ENCODE measurements around the gene FTCDNL1. TPM values are rescaled to one million over a fixed set of nuclear protein-coding genes. Genes with fewer than 3 reads are reported as not detected.

The FTCDNL1 gene
- total and polyA plus RNA-seq, 2 donors (not counting 1 experiment from before 2014, with no cell fraction given) = 1.7 to 1.9 TPM

DNA sequence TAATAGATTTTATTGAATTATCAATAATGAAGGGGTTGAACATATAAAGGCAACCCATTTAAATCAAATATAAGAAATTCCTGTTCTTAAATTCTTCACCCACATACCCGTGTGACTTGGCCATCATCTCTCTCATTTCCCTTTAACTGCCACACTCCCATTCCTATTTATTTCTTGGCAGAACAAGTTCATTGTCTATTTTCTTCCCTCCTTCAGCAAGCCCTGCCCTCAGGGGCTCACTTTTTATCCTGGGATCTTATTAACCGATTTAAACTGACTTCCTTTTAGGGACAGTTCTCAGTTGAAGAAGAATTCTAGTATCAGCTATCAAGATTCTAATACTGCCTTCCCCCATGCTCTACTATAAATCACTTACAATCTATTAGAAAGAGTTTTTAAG lies 123.2 kb downstream of the FTCDNL1 start:
- Histone ChIP-seq H3K9me3 (ENCODE audit: control extremely low read depth in 1 of 3, control insufficient read depth in 2 of 3, insufficient read depth in 1 of 3, low read length in 2 of 3) (no peaks in the 10 kb centered on the region), H3K27ac (ENCODE audit: low read length in 2 of 2) (no peak overlapping the region), H2AFZ (ENCODE audit: insufficient read depth, low read depth, low read length, poor library complexity, severe bottlenecking) (no peak overlapping the region), H3K27me3 (replicated peaks in 1 of 4; ENCODE audit: control extremely low read depth in 1 of 4, control insufficient read depth in 3 of 4, insufficient read depth in 4 of 4, low read length in 3 of 4) (peaks cover 0 to 8% (median 2%) of the 10 kb centered on the region in 4 experiments), H3K4me3 (ENCODE audit: control extremely low read depth in 1 of 5, extremely low read depth in 1 of 5, insufficient read depth in 1 of 5, low read depth in 2 of 5, low read length in 4 of 5) (no peak overlapping the region), H3K4me1 (ENCODE audit: control insufficient read depth in 2 of 2, insufficient read depth in 2 of 2, low read length in 2 of 2) (no peaks in the 10 kb centered on the region), H3K36me3 (replicated peaks in 1 of 2; ENCODE audit: control extremely low read depth in 1 of 2, control insufficient read depth in 1 of 2, extremely low read depth in 1 of 2, insufficient read depth in 2 of 2, low read length in 1 of 2) (no peaks in the 10 kb centered on the region), H3K4me2 (replicated peaks; ENCODE audit: low read depth, low read length, poor library complexity, severe bottlenecking) (no peak overlapping the region), H3K79me2 (ENCODE audit: control insufficient read depth, insufficient read depth, low read length) (no peaks in the 10 kb centered on the region), H3K9ac (ENCODE audit: low read length) (no peak overlapping the region), H4K20me1 (ENCODE audit: control insufficient read depth, insufficient read depth, low read length, poor library complexity, severe bottlenecking) (no peaks in the 10 kb centered on the region)
- POLR2A ChIA-PET = no interaction called here
- Mint-ChIP-seq H3K4me3 (no peak overlapping the region), H3K27ac (no peak overlapping the region), H3K4me1 (no peaks in the 10 kb centered on the region), H3K27me3 (peaks cover 22% of the 10 kb centered on the region), H3K9me3 (ENCODE audit: insufficient read depth) (no peaks in the 10 kb centered on the region)
- WGBS (ENCODE audit: insufficient coverage) = 93% methylated on average over 1 of the region's 2 CpGs
- no peak for ATAC-seq (ENCODE audit: low read depth)
- intact Hi-C loops (cut with micrococcal nuclease) = no loop called here
- TF ChIP-seq EZH2 (IDR thresholded peaks at IDR 0.05; ENCODE audit: borderline replicate concordance, insufficient read depth, low read depth, low read length, poor library complexity, severe bottlenecking) = no peak
- TF ChIP-seq, protein P1, sequence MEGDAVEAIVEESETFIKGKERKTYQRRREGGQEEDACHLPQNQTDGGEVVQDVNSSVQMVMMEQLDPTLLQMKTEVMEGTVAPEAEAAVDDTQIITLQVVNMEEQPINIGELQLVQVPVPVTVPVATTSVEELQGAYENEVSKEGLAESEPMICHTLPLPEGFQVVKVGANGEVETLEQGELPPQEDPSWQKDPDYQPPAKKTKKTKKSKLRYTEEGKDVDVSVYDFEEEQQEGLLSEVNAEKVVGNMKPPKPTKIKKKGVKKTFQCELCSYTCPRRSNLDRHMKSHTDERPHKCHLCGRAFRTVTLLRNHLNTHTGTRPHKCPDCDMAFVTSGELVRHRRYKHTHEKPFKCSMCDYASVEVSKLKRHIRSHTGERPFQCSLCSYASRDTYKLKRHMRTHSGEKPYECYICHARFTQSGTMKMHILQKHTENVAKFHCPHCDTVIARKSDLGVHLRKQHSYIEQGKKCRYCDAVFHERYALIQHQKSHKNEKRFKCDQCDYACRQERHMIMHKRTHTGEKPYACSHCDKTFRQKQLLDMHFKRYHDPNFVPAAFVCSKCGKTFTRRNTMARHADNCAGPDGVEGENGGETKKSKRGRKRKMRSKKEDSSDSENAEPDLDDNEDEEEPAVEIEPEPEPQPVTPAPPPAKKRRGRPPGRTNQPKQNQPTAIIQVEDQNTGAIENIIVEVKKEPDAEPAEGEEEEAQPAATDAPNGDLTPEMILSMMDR (IDR thresholded peaks at IDR 0.05) = no peak
- CTCF ChIA-PET = interaction anchor here (1.2 kb wide), 1 partner anchor 10 kb away, joined by 3 read pairs; no protein-coding TSS in a partner anchor
- no peak for DNase-seq

DNA sequence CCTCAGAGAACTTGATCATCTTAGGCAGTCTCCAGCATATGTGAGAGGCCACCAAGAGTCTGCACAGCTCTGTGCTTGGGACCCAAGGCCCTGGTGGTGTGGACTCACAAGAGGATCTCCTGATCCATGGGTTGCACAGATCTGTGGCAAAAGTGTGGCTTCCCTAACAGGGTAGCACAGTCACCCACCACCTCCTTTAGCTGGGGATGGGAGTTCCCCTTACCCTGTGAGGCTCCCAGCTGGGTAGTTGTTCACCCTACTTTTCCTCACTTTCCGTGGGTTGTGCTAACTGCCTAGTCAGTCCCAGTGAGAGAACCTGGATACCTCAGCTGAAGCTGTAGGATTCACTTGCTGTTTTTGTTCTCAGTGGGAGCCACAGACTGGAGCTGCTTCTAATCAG lies 123.7 kb downstream of the FTCDNL1 start:
- Histone ChIP-seq H3K27ac (ENCODE audit: low read length in 2 of 2) (no peak overlapping the region), H3K27me3 (replicated peaks in 1 of 4; ENCODE audit: control extremely low read depth in 1 of 4, control insufficient read depth in 3 of 4, insufficient read depth in 4 of 4, low read length in 3 of 4) (peaks cover 0 to 8% (median 2%) of the 10 kb centered on the region in 4 experiments), H2AFZ (ENCODE audit: insufficient read depth, low read depth, low read length, poor library complexity, severe bottlenecking) (no peak overlapping the region), H3K9me3 (ENCODE audit: control extremely low read depth in 1 of 3, control insufficient read depth in 2 of 3, insufficient read depth in 1 of 3, low read length in 2 of 3) (no peaks in the 10 kb centered on the region), H3K9ac (ENCODE audit: low read length) (no peak overlapping the region), H3K4me2 (replicated peaks; ENCODE audit: low read depth, low read length, poor library complexity, severe bottlenecking) (no peak overlapping the region), H4K20me1 (ENCODE audit: control insufficient read depth, insufficient read depth, low read length, poor library complexity, severe bottlenecking) (no peaks in the 10 kb centered on the region), H3K4me1 (ENCODE audit: control insufficient read depth in 2 of 2, insufficient read depth in 2 of 2, low read length in 2 of 2) (no peaks in the 10 kb centered on the region), H3K79me2 (ENCODE audit: control insufficient read depth, insufficient read depth, low read length) (no peaks in the 10 kb centered on the region), H3K36me3 (replicated peaks in 1 of 2; ENCODE audit: control extremely low read depth in 1 of 2, control insufficient read depth in 1 of 2, extremely low read depth in 1 of 2, insufficient read depth in 2 of 2, low read length in 1 of 2) (no peaks in the 10 kb centered on the region), H3K4me3 (ENCODE audit: control extremely low read depth in 1 of 5, extremely low read depth in 1 of 5, insufficient read depth in 1 of 5, low read depth in 2 of 5, low read length in 4 of 5) (no peak overlapping the region)
- Mint-ChIP-seq H3K4me1 (no peaks in the 10 kb centered on the region), H3K27ac (no peak overlapping the region), H3K4me3 (no peak overlapping the region), H3K9me3 (ENCODE audit: insufficient read depth) (no peaks in the 10 kb centered on the region), H3K27me3 (peaks cover 25% of the 10 kb centered on the region)
- 91% methylated on average over 1 of the region's 1 CpG for WGBS (ENCODE audit: insufficient coverage)
- no peak for DNase-seq
- no peak for ATAC-seq (ENCODE audit: low read depth)
- POLR2A ChIA-PET = no interaction called here
- no peak for TF ChIP-seq EZH2 (IDR thresholded peaks at IDR 0.05; ENCODE audit: borderline replicate concordance, insufficient read depth, low read depth, low read length, poor library complexity, severe bottlenecking)
- TF ChIP-seq, protein P1 (IDR thresholded peaks at IDR 0.05) = no peak
- intact Hi-C loops (cut with micrococcal nuclease) = no loop called here
- CTCF ChIA-PET = interaction anchor here (1.2 kb wide), 1 partner anchor 10 kb away, joined by 3 read pairs; no protein-coding TSS in a partner anchor
